ENCODE measurements around the gene APBA3.

The APBA3 gene

GRCh38 chr19:3745363-3746045, 16.0 kb downstream of the APBA3 start:
- H3K36me3 ChIP-seq: no peaks in the 10 kb centered on the region
- H3K27me3 ChIP-seq: no peaks in the 10 kb centered on the region
- no peak for DNase-seq
- H3K4me1 ChIP-seq: no peaks in the 10 kb centered on the region
- no peak for TF ChIP-seq CTCF (IDR thresholded peaks at IDR 0.05; ENCODE audit: low read depth, low read length)
- no peaks in the 10 kb centered on the region for H3K9me3 ChIP-seq
- no peak overlapping the region for H3K4me3 ChIP-seq (ENCODE audit: low read depth, low read length)

- no peaks in the 10 kb centered on the region for H3K27me3 ChIP-seq
- H3K36me3 ChIP-seq: no peaks in the 10 kb centered on the region
- H3K4me3 ChIP-seq (ENCODE audit: low read depth, low read length): no peak overlapping the region
- H3K9me3 ChIP-seq: no peaks in the 10 kb centered on the region
- DNase-seq: no peak
- no peaks in the 10 kb centered on the region for H3K4me1 ChIP-seq
- no peak for TF ChIP-seq CTCF (IDR thresholded peaks at IDR 0.05; ENCODE audit: low read depth, low read length)
Measured at GRCh38 chr19:3743486-3743885, 18.0 kb downstream of the APBA3 start.

GRCh38 chr19:3740431-3740830, 21.1 kb downstream of the APBA3 start:
- no peak for TF ChIP-seq CTCF (IDR thresholded peaks at IDR 0.05; ENCODE audit: low read depth, low read length)
- H3K27me3 ChIP-seq: peaks cover 12% of the 10 kb centered on the region
- no peaks in the 10 kb centered on the region for H3K36me3 ChIP-seq
- no peaks in the 10 kb centered on the region; the same call in 1 of the 2 replicates for H3K9me3 ChIP-seq
- H3K4me1 ChIP-seq: no peaks in the 10 kb centered on the region
- DNase-seq: no peak
- no peak overlapping the region for H3K4me3 ChIP-seq (ENCODE audit: low read depth, low read length)

DNA sequence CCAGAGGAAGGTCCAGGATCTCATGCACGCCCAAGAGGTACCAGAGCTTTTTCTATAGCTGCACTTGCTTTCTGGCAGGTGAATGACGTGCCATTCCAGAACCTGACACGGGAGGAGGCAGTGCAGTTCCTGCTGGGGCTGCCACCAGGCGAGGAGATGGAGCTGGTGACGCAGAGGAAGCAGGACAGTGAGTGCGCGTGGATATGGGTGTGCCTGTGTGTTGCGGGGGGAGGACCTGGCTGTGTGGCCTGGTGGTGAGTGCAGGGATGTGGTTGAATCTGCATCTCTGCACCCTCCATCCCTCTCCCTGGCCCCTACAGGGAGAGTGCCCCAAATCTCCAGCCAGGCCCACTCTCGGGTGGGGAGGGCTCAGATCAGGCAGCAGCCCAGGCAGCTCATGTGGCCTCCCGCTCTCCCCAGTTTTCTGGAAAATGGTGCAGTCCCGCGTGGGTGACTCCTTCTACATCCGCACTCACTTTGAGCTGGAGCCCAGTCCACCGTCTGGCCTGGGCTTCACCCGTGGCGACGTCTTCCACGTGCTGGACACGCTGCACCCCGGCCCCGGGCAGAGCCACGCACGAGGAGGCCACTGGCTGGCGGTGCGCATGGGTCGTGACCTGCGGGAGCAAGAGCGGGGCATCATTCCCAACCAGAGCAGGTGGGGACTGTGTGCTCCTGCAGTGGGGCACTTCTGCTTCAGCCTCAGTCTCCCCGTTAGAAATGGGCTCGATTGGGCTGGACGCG, 22.8 kb downstream of the APBA3 start:
- no peak for TF ChIP-seq CTCF (IDR thresholded peaks at IDR 0.05; ENCODE audit: low read depth, low read length)
- no peaks in the 10 kb centered on the region for H3K36me3 ChIP-seq
- H3K27me3 ChIP-seq: peaks cover 29% of the 10 kb centered on the region
- H3K9me3 ChIP-seq: no peaks in the 10 kb centered on the region; the same call in 1 of the 2 replicates
- no peaks in the 10 kb centered on the region for H3K4me1 ChIP-seq
- no peak overlapping the region for H3K4me3 ChIP-seq (ENCODE audit: low read depth, low read length)
- DNase-seq: no peak

GRCh38 chr19:3737487-3738205, 23.8 kb downstream of the APBA3 start:
- Histone ChIP-seq H3K27me3 (peaks cover 34% of the 10 kb centered on the region), H3K4me1 (no peaks in the 10 kb centered on the region), H3K36me3 (no peaks in the 10 kb centered on the region), H3K4me3 (ENCODE audit: low read depth, low read length) (no peak overlapping the region), H3K9me3 (no peaks in the 10 kb centered on the region; the same call in 1 of the 2 replicates)
- no peak for DNase-seq
- TF ChIP-seq CTCF (IDR thresholded peaks at IDR 0.05; ENCODE audit: low read depth, low read length): no peak
